ENCODE results near the gene TMEM179.
A peak's percentile ranks its signal among the peaks of the same experiment; 100 is the strongest.

Gene TMEM179

GRCh38 chr14:104650057-104650980 lies 45.7 kb upstream of the TMEM179 start:
- H3K4me3 ChIP-seq (ENCODE audit: low read depth, low read length), result peak overlapping the region; percentile 68

GRCh38 chr14:104647467-104648043 lies 43.0 kb upstream of the TMEM179 start:
- no peak for DNase-seq (ENCODE audit: low read depth, low spot score)
- H3K4me3 ChIP-seq (ENCODE audit: low read depth, low read length), result no peak overlapping the region
- TF ChIP-seq CTCF (IDR thresholded peaks at IDR 0.05; ENCODE audit: insufficient read depth, low read length, missing control alignments), result no peak
- ChIA-PET POLR2A (no interaction called here), CTCF (interaction anchor here (1.8 to 2.1 kb wide), 3 partner anchors 62 to 78 kb away, joined by 4 to 9 read pairs (median 4); no protein-coding TSS in a partner anchor)

More at GRCh38 chr14:104650057-104650980, 45.7 kb upstream of the TMEM179 start:
- peak; percentile 100 for TF ChIP-seq CTCF (IDR thresholded peaks at IDR 0.05; ENCODE audit: insufficient read depth, low read length, missing control alignments)
- CTCF ChIA-PET, result interaction anchor here (1.2 to 3.4 kb wide), 5 partner anchors 15 to 72 kb away, joined by 5 to 24 read pairs (median 7); no protein-coding TSS in a partner anchor
- POLR2A ChIA-PET, result no interaction called here
- DNase-seq (ENCODE audit: low read depth, low spot score), result no peak

- CTCF ChIA-PET, result interaction anchor here (0.9 to 2.0 kb wide), 3 partner anchors 33 to 550 kb away, joined by 3 to 5 read pairs (median 3); no protein-coding TSS in a partner anchor
- H3K4me3 ChIP-seq (ENCODE audit: low read depth, low read length), result no peak overlapping the region
- no peak for DNase-seq (ENCODE audit: low read depth, low spot score)
- no peak for TF ChIP-seq CTCF (IDR thresholded peaks at IDR 0.05; ENCODE audit: insufficient read depth, low read length, missing control alignments)
- POLR2A ChIA-PET, result no interaction called here
Measured at GRCh38 chr14:104644656-104645378, 40.2 kb upstream of the TMEM179 start.

GRCh38 chr14:104644091-104644635 lies 39.6 kb upstream of the TMEM179 start:
- TF ChIP-seq CTCF (IDR thresholded peaks at IDR 0.05; ENCODE audit: insufficient read depth, low read length, missing control alignments), result no peak
- no peak overlapping the region for H3K4me3 ChIP-seq (ENCODE audit: low read depth, low read length)
- ChIA-PET POLR2A (no interaction called here), CTCF (interaction anchor here (0.9 to 2.0 kb wide), 4 partner anchors 34 to 566 kb away, joined by 3 to 7 read pairs (median 4); no protein-coding TSS in a partner anchor)
- no peak for DNase-seq (ENCODE audit: low read depth, low spot score)

- no peak overlapping the region for H3K4me3 ChIP-seq (ENCODE audit: low read depth, low read length)
- TF ChIP-seq CTCF (IDR thresholded peaks at IDR 0.05; ENCODE audit: insufficient read depth, low read length, missing control alignments), result no peak
- ChIA-PET POLR2A (no interaction called here), CTCF (interaction anchor here (1.3 to 2.0 kb wide), 3 partner anchors 80 to 565 kb away, joined by 4 to 7 read pairs (median 5); no protein-coding TSS in a partner anchor)
- no peak for DNase-seq (ENCODE audit: low read depth, low spot score)
Measured at GRCh38 chr14:104643306-104643705, 38.7 kb upstream of the TMEM179 start.

Data from AG04449 (cell line).